Dedifferentiated amniotic fluid mesenchymal stem cell (primary cell): ENCODE results near the gene OR11H1.
"Not testable (repeated sequence)": the region's sequence is repeated elsewhere in the genome, so short reads cannot be mapped to it uniquely, and the experiment has no call there.

ENCODE experiments used
- DNase-seq: peaks from one replicate; pipeline ENCODE4 v3.0.0-alpha.2; 2016; ENCODE audit errors: extremely low spot score

OR11H1 gene

GRCh38 chr22:15527892-15528291, at the start of gene OR11H1:
Gene OR11H1 (plus strand): TSS chr22:15528192. CDS start chr22:15528192, 0 bp downstream.
- DNase-seq = not testable (repeated sequence)

GRCh38 chr22:15509967-15510366, 18.0 kb upstream of the OR11H1 start:
- DNase-seq = not testable (repeated sequence)

GRCh38 chr22:15515896-15516295, 12.1 kb upstream of the OR11H1 start:
- DNase-seq = not testable (repeated sequence)

- DNase-seq = not testable (repeated sequence)
Observed at GRCh38 chr22:15553767-15554166, 25.8 kb downstream of the OR11H1 start.

- DNase-seq = not testable (repeated sequence)
Observed at GRCh38 chr22:15563461-15563860, 35.5 kb downstream of the OR11H1 start.

GRCh38 chr22:15565063-15565462, 37.1 kb downstream of the OR11H1 start:
- not testable (repeated sequence) for DNase-seq
